GM12874 (cell line): Measurements from ENCODE around the gene ANKRD40CL.

Experiments
- TF ChIP-seq, protein P1 (sequence below): IDR thresholded peaks from 2 replicates; pipeline ENCODE4 v1.5.1; 2011; ENCODE audit warnings: low read depth, mild to moderate bottlenecking, control low read depth, low read length, moderate library complexity; ENCODE audit not compliant: insufficient read depth

The ANKRD40CL gene

DNA sequence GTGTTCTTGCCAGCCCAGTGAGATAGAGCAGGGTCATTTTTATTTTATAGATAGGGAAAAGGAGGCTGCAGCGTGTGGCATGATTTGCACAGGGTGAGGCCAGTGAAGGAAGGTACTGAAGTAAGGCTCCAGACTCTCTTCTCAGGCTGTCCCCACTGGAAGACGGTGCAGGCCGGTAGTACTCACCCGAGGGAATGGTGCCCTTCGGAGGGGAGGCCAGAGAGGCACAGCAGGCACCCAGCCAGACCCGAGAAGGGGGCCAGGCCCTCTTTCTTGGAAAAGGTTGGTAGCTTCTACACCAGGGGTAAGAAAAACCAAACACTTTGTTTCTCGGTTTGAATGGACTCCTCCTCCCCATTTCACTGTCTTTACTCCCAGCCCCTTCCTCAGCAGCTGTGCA, 288 bp downstream of the ANKRD40CL start:
- TF ChIP-seq, protein P1, sequence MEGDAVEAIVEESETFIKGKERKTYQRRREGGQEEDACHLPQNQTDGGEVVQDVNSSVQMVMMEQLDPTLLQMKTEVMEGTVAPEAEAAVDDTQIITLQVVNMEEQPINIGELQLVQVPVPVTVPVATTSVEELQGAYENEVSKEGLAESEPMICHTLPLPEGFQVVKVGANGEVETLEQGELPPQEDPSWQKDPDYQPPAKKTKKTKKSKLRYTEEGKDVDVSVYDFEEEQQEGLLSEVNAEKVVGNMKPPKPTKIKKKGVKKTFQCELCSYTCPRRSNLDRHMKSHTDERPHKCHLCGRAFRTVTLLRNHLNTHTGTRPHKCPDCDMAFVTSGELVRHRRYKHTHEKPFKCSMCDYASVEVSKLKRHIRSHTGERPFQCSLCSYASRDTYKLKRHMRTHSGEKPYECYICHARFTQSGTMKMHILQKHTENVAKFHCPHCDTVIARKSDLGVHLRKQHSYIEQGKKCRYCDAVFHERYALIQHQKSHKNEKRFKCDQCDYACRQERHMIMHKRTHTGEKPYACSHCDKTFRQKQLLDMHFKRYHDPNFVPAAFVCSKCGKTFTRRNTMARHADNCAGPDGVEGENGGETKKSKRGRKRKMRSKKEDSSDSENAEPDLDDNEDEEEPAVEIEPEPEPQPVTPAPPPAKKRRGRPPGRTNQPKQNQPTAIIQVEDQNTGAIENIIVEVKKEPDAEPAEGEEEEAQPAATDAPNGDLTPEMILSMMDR = no peak

DNA sequence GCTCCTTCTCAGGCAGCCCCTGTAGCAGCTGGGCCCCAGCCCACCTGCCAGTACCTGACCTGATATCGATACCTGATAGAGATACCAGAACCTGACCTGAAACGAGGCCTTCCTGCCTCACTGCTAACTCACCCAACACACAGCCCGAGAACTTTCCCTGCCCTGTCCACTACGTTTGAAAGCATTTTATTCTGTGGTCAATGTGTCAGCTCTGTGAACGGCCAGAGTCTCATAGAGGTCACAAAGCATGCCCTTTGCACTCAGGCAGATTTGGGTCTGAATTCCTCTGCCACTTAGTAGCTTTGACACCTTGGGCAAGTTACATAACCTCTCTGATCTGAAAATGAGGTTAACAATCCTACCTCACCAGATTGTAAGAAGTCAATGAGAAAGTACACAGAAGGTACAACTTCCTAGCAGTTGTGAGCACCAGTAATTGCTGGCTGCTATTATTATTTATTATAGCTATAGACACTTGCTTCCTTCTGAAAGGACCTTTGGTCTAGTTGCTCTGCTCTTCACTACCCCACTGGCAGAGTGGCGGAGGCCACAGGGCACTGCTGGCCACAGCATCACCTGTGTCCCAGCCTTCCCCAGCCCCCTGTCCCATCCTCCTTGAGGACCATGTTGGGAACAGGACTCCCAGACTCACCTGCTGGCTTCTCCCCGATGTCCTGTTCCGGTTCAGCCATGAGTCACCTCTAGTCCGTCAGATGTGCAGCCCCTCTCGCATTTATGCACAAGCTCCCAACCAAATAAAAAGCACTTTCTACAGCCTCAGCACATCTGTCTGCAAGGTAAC, 895 bp downstream of the ANKRD40CL start:
- TF ChIP-seq, protein P1 = no peak

DNA sequence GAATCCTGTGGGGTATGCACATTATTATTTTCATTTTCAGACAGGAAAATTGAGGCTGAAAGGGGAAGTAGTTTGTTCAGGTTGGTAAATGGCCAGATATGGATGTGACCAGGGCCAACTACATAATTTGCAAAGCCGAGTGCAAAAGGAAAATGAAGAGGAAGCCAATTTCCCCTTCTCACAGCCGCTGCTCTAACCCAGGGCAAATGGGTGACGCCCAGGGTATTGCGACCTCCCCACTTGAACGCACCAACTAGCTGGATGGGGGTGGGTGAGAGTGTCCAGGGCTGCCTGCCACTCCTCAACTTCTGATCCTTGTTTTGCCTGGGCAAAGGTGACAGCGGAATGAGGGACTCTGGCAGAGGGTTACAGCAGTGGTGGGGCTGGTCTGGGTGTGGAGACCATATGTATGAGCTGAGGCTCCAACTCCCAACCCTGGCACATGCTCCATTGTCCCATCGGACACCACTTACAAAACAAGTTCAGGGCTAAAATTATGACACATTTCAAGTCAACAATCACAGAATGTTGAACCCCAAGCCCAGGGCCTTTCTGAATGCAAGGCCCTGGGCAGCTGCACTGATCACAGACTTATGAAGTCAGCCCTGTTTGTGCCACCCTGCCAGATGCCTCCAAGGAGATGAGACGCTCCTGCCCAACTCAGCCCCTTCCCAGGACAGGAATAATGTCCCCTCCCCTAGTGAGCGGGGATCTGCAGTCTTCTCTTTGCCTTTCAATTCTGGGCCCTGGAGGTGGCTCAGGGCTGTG, 1.7 kb downstream of the ANKRD40CL start:
- TF ChIP-seq, protein P1 = no peak

DNA sequence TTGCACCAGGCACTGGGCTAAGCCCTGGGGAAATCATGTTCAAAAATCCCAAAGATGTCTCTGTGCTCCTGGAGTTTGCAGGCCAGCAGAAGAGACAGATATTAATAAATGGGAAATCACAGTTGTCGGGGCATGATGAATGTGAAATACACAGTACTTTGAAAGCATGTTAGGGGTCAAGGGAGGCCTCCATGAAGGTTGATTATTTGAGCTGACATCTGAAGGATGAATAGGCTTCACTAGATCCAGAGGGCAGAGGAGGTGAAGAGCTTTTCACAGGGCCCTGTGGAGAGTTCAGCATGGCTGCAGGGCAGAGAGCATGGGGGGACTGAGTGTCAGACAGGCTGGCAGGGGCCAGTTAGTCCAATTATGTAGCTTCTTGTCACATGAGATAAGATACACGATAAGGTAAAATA, 2.6 kb downstream of the ANKRD40CL start:
- TF ChIP-seq, protein P1 = no peak

DNA sequence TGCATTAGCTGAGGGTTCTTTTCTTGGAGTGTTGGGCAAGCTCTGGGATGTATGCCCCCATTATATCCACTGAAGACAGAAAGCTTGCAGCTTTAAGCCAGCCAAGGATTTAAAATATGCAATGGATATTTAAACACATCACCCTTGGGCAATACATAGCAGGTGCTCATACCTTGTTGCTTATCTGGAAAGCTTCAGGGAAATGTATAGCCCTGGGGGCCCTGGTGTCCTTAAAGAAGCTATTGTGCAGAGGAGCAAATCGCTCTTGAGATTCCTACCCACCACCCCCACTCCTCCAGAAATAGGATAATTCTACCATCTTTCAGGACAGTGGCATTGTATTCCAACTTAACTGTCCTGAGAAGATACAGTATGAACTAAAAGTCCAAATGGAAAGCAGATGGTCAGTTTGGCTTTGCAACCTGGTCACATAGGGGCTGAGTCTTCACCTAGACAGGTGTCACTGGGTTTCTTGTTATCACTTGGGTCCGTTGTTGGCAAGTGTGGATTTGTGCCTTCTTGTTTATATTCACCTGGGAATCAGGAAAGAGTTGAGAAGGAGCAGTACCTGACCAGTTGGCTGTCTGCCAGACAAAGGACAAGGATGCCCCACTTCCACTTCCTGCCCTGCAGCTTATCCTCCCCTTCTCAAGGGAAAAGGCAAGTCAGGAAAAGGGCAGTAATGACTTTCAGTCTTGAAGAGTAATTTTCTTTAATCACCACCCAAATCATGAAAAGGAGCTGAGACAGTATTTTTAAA, 3.4 kb downstream of the ANKRD40CL start:
- TF ChIP-seq, protein P1 = no peak

DNA sequence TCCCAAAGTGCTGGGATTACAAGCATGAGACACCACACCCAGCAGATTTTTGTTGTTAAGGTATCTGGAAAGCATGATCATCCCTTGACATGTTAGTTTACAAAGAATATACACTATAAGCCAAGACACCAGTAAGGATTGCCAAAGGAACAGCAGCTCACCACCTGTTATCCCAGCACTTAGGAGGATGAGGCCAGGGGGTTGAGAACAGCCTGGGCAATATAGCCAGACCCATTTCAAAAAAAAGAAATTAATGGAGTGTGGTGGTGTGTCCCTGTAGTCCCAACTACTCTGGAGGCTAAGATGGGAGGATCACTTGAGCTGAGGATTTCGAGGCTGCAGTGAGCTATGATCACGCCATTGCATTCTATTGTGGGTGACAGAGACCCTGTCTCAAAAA, 5.1 kb downstream of the ANKRD40CL start:
- TF ChIP-seq, protein P1 = no peak

DNA sequence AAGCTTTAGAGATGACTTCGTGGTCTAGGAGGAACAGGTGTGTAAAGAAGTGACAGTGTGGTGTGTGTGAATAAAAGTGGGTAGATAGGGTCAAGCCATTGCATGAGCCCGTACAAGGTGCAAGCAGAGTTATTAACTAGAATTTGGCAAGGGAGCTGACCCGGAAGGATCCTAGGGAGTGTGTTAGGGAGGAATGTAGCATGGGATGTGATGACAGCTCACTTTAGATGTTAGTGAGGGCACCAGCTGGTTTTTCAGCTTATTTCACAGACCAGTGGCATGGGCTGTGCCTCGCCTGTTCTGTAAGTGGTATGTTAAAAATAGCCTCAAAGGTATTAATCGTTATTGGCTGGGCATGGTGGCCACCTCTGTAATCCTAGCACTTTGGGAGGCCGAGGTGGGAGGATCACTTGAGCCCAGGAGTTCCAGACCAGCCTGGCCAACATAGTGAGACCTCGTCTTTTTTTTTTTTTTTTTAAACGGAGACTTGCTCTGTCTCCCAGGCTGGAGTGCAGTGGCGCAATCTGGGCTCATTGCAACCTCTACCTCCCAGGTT, 8.3 kb downstream of the ANKRD40CL start:
- TF ChIP-seq, protein P1 = no peak
